GM12874 (cell line): ENCODE data around the gene VPREB1.

Source experiments
- TF ChIP-seq, protein P1 (sequence below): IDR thresholded peaks from 2 replicates; pipeline ENCODE4 v1.5.1; 2011; ENCODE audit warnings: low read depth, mild to moderate bottlenecking, control low read depth, low read length, moderate library complexity; ENCODE audit not compliant: insufficient read depth

VPREB1 gene

DNA sequence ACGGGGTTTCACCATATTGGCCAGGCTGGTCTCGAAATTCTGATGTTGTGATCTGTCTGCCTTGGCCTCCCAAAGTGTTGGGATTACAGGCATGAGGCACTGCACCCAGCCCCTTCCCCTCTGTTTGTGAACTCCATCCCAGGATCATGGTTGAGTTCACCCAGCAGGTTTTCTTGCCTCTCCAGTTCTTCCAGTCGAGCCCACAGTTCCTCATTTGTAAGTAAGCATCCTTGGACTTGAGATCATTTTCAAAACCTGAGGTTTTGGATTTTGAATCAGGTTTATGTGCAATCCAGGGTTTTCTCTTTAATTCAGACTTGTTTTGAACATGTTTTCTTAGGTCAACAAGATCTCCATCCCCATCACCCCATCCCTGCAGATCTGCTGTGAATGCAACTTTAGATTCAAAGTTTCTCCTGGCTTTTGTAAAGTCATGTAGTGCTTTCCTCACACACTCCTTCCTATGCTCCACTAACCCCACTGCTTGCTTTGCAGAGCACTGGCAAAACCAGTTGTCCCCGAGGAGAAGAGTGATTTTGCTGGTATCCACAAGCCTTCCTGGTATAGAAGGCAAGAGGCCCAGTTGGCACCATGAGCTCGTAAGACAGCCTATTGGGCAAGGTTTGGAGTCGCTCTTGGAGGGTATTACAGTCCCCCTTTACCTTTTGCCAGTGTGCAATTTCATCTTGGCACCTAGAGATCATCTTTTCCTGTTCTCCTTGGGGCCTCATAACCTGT is 14.7 kb upstream of the VPREB1 start:
- TF ChIP-seq, protein P1, sequence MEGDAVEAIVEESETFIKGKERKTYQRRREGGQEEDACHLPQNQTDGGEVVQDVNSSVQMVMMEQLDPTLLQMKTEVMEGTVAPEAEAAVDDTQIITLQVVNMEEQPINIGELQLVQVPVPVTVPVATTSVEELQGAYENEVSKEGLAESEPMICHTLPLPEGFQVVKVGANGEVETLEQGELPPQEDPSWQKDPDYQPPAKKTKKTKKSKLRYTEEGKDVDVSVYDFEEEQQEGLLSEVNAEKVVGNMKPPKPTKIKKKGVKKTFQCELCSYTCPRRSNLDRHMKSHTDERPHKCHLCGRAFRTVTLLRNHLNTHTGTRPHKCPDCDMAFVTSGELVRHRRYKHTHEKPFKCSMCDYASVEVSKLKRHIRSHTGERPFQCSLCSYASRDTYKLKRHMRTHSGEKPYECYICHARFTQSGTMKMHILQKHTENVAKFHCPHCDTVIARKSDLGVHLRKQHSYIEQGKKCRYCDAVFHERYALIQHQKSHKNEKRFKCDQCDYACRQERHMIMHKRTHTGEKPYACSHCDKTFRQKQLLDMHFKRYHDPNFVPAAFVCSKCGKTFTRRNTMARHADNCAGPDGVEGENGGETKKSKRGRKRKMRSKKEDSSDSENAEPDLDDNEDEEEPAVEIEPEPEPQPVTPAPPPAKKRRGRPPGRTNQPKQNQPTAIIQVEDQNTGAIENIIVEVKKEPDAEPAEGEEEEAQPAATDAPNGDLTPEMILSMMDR = no peak

DNA sequence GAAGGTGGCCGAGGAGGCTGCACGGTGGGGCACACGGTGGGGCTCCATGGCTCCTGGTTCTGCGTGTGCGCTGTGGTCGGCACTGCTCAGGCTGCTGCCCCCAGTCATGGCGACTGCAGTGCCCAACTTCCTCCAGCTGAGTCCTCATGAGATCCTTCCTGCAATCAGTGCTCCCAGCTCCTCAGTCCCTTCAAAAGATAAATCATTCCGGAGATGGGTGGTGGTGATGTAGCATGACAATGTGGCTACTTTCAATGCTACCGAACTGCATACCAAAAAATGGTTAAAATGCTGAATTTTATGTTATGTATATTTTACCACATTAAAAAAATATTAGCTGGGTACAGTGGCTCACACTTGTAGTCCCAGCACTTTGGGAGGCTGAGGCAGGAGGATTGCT is 14.1 kb upstream of the VPREB1 start:
- TF ChIP-seq, protein P1 = no peak

DNA sequence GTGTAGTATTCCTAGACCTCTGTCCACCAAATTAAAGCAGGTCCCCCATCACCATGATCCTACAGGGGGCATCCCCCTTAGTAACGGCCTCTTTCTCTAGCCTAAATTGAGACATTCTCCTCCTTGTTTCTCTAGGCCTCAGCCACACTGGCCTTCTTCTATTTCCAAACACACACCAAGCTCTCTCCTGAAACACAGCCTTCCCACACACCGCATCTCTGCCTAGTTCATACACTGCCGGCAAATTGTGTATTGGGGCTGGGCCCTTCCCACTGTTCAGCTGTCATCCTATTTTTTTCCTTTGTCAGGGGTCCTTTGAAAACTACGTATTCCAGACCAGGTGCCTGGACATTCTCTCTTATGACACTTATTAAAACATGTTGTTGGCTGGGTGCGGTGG is 11.5 kb upstream of the VPREB1 start:
- TF ChIP-seq, protein P1 = no peak

DNA sequence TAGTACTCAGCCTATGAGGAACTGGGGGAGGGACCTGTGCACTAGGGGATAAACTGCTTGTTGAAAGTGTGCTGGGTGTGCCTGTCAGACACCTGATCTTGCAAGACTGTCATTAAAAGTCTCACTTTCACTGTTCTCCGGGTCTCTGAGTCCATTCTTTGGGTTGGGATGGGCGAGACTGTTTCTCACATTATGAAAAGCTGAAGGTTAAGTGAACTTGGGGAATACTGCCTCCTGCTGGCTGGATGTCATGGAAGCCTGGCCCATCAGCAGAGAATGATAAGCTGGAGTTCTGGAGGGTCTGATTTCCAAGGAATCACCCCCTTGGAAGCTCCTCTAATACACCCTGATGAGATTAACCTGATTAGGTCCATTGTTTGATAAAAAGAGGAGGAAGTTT is 9.0 kb upstream of the VPREB1 start:
- TF ChIP-seq, protein P1 = peak; percentile 76

DNA sequence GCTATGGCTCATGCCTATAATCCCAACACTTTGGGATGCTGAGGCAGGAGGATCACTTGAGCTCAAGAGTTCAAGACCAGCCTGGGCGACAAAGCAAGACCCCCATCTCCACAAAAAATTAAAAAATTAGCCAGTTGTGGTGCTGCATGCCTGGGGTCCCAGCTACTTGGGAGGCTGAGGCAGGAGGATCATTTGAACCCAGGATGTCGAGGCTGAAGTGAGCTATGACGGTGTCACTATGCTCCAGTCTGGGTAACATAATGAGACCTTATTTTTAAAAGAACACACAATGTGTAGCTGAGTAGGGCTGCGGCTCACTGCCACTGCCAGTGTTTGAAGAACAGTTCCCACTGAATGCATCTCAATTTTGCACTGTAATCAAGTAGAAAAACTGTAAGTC is 7.1 kb upstream of the VPREB1 start:
- TF ChIP-seq, protein P1 = no peak

DNA sequence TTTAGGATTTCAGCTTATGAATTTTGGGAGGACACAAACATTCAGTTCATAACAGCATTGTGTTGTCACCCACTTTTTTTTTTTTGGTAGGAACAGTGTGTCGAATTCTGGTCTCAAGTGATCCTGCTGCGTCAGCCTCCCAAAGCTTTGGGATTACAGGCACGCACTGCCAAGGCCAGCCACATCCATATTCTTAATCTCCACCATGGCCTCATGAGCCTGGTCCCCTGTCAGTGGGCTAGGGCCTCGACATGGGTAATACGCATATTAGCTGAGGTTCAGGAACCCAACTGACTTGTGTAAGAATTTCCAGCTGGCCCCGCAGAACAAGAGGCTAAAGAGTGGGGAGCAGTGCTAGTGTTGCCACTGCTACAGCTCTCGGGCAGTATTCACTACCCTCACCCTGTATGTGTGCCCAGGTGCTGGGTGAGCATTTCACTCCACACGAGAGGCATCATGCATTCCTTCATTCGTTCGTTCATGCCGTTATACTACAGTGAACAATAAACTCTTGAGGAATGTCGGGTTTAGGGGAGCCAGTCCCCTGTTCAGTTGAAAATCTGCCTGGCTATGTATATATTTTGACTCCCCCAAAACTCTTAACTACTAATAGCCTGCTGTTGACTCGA is 5.2 kb upstream of the VPREB1 start:
- TF ChIP-seq, protein P1 = no peak

DNA sequence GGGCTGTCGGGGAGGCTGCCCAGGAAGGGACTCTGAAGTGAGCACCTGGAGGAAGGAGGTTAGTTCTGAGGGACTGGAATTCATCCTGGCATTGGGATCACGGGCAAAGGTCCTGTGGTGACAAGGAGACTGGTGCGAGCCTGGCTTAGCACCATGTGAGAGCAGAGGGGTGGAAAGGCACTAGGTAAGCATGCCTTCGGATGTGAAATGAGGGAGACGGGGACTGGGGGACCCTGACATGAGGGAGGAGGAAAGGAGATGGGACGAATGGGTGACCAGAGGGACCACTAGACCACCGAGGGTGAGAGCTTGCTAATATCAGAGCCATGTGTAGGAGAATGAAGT is 3.1 kb upstream of the VPREB1 start:
- TF ChIP-seq, protein P1 = no peak
